AG09309 (cell line): ENCODE data around the gene ARHGAP10.
"Not testable (repeated sequence)": the region's sequence is repeated elsewhere in the genome, so short reads cannot be mapped to it uniquely, and the experiment has no call there.

Experiments used
- DNase-seq: peaks from one replicate; pipeline ENCODE4 v3.0.0-alpha.2; 2010; ENCODE audit warnings: low read depth
- H3K4me3 ChIP-seq: 2 replicates; pipeline ENCODE4 v1.5.1; 2011; ENCODE audit warnings: mild to moderate bottlenecking, low read depth, low read length, moderate library complexity; ENCODE audit not compliant: control insufficient read depth
- TF ChIP-seq, protein P1 (sequence below): IDR thresholded peaks from 2 replicates; pipeline ENCODE4 v1.5.1; 2011; ENCODE audit warnings: mild to moderate bottlenecking, low read depth, low read length, inconsistent platforms; ENCODE audit not compliant: insufficient read depth, control insufficient read depth; ENCODE audit errors: missing control alignments

ARHGAP10 gene

DNA sequence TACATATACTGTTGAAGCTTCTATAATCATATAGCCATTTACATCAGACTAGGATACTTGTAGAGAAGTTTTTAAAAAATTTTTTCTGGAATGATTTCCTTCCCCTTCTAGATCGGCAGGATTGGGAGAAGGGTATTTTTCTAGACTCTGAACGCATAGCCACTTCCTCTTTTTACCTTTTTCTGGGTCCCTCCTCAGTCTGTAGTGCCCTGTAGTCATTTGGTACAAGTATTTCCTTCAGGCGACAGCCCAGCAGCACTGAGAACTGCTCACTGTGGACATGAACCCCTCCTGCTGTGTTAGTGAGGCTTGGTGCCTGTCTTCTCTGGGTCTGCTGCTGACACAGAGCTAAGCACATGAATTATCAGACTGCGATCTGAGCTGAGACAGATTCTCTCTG lies 255.4 kb downstream of the ARHGAP10 start:
- TF ChIP-seq, protein P1, sequence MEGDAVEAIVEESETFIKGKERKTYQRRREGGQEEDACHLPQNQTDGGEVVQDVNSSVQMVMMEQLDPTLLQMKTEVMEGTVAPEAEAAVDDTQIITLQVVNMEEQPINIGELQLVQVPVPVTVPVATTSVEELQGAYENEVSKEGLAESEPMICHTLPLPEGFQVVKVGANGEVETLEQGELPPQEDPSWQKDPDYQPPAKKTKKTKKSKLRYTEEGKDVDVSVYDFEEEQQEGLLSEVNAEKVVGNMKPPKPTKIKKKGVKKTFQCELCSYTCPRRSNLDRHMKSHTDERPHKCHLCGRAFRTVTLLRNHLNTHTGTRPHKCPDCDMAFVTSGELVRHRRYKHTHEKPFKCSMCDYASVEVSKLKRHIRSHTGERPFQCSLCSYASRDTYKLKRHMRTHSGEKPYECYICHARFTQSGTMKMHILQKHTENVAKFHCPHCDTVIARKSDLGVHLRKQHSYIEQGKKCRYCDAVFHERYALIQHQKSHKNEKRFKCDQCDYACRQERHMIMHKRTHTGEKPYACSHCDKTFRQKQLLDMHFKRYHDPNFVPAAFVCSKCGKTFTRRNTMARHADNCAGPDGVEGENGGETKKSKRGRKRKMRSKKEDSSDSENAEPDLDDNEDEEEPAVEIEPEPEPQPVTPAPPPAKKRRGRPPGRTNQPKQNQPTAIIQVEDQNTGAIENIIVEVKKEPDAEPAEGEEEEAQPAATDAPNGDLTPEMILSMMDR, result no peak
- H3K4me3 ChIP-seq, result no peak overlapping the region
- no peak for DNase-seq

DNA sequence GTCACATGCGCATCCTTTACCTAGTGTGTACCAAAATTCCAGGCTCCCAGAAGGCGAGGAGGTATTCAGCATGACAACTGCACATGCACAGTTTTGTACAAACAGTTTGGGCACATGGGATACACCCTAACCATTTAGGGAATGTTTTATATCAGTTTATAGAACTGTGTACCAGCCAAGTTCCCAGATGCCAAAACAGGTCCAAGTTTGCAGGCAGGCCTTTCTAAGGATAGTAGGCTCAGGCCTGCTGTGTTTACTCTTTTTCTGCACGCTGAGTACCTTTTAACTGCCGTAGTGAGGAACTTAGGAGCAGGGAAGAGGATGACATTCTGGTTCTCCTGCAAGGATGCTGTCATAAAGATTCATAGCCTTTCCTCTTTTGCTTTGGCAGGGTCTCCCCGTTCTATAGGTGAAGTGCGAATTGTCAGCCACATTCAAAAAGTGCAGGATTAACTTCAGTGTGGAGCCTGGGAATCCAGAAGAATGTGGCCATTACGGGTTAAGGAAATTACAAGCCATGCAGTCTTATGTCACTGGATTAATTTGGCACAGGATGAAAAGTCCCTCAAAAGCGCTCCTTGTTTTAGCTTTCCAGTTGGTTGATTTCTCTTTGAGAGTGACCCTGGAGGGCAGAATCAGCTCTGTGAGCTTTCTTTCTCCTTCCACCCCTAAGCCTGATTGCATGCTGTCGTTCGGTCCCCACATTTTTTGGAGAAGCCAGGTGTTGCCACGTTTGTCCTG lies 259.8 kb downstream of the ARHGAP10 start:
- H3K4me3 ChIP-seq, result no peak overlapping the region
- TF ChIP-seq, protein P1, result no peak
- no peak for DNase-seq

DNA sequence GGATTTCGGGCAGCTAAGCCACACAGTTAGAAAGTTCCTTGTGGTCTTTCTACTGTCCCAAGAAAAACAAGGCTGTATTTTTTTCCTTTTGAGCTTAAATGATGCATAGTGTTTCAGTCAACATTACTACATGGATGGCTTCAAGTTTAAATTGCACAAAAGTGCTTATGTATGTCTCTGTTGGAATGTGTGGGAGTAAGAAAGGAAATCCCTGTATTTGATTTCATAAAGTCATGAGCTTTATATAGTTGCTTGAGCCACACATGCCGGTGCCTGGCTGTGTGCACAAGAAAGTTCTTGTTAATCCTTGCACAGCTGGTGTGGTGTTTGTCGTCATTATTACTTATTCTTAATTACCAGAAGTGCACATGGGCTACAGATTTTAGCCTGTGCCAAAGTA lies 262.2 kb downstream of the ARHGAP10 start:
- DNase-seq, result no peak
- TF ChIP-seq, protein P1, result no peak
- H3K4me3 ChIP-seq, result no peak overlapping the region

DNA sequence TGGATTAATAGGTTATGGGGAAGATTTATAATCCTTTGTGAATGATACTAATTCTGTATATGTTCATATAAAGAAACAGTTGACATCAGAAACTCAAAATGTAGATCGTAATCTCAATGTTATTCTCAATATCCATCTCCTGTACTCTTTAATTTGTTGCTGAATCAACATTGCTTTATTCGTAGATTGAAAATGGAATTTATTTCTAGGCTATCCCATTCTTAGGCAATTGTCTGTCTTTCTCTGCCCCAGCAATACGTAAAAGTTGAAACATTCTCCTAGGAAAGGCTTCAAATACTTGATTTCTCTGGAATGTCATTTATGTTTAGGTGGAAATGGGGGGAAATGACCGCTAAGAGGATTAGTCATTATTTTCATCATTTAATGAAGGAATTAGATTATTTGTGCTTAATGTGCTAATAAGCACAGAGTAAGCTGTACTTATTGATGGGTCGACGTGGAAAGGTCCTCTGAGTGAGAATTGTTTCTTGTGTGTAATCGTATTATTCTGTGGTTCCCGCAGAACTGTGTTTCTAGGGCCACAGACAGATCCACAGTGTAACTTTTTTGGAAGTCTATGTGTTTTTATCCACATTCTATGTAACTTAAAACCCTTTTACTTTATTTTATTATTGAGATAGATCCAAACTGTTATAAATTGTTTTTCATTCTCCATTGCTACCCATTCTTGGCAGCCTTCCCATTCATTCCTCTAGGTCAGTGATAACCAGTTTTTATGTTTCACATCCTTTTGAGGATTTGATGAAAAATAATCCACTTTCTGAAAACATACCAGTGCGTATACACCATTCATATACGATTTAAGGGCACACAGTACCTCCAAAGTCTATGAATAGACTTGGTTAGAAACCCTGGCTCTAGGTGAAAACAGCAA lies 262.9 kb downstream of the ARHGAP10 start:
- H3K4me3 ChIP-seq, result no peak overlapping the region
- TF ChIP-seq, protein P1, result no peak
- no peak for DNase-seq

DNA sequence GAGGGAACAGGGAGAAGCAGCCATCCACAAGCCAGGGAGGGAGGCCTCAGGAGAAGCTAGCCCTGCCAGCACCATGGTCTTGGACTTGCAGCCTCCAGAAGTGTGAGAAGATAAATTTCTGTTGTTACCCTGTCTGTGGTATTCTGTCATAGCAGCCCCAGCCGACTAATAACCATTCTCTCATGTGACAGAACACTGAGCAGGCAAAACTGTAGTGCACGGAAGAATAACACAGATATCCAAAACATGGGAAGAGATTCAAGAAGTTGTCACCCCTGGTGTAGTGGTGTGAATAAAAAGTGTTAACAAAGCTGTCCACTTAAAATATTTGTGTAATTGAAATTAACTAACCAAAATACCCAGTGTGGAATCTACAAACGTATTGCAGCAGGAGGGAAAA lies 265.0 kb downstream of the ARHGAP10 start:
- TF ChIP-seq, protein P1, result no peak
- no peak overlapping the region for H3K4me3 ChIP-seq
- DNase-seq, result no peak

DNA sequence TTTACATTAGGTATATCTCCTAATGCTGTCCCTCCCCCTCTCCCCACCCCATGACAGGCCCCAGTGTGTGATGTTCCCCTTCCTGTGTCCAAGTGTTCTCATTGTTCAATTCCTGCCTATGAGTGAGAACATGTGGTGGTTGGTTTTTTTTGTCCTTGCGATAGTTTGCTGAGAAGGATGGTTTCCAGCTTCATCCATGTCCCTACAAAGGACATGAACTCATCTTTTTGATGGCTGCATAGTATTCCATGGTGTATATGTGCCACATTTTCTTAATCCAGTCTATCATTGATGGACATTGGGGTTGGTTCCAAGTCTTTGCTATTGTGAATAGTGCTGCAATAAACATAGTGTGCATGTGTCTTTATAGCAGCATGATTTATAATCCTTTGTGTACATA lies 268.1 kb downstream of the ARHGAP10 start:
- H3K4me3 ChIP-seq, DNase-seq: not testable (repeated sequence)
